Airway epithelial cell (primary cell): ENCODE results near the gene RAX. TPM values are rescaled to one million over a fixed set of nuclear protein-coding genes. Genes with fewer than 3 reads are reported as not detected.

Experiments
- total RNA-seq: library from RNA; depleted of rRNA; stranded (reverse); fragments of >200 nt; gene quantifications from 2 replicates; pipeline ENCODE4 v1.2.3, GENCODE V29; 2015

Gene RAX
- not detected in 2 replicates for total RNA-seq

DNA sequence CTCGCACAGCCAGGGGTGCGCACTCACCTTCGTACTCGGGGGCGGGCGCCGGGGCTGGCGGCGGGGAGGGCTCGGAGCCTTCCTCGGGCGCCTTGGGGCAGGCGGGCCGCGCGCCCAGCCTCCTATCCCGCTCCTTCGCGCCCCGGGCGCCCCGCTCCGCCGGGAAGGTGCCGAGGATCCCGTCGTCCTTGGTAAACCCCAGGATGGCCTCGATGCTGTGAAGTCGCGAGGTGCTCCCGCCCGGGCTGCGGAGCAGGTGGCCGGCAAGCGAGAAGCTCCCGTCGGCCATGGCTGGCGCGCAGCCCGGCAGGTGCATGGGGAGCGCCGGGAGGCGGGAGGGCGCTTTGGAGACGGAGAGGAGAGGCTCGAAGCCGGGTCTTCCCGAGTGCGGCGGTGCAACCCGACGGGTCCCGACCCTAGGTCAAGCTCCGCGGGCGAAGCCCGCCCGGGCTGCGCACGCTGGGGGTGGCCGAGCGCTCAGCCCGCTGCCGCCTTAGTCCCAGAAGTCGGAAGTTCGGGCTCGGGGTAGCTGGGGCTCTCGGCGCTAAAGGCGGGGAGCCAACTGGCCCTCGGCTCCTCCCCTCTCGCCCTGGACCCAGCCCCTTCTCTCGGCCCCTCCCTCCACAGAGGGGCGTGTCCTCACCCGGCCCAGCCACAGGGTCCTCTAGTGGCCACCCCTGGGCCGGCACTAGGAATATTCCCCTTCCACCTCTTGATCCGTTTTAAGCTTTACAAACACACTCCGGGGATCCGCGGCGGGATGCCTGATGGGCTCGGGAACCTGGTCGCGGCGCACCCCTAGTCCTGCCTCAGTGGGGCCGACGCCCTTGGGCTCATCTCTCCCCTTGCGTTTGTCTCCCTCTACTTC, at the start of gene RAX:
Gene RAX (minus strand): TSS at position 564 of the 868 bp plus-strand sequence. CDS start 248 bp downstream, at position 316.

DNA sequence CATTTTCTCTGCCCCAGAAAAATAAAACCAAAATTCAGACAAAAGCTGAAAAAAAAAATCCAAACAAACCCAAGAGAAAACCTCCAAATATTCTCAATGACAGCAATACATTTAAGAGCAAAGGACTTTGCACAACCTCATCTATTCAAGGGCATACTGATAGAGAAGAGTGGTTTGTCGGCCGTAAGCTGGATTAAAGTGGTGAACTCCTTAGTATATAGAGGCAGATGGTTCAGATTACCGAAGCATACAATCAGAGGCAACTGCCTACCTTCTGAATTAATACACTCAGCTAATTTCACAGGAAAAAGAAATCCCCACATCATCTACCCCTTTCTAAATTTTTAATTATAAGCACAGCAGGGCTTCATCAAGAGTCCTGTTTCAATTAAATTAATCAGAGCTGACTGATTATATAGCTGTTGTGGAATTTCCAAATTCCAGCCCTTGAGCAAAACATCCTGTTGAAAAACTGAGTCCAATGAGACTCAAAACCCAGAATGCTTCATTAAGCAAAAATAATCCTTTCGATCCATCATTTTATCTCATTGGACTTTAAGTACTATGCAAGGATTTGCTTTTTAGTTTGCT, 45.3 kb upstream of the RAX start, which contains the start of gene CPLX4:
Gene CPLX4 (minus strand): TSS at position 190 of the 591 bp plus-strand sequence. CDS start 187 bp downstream, at position 3.

DNA sequence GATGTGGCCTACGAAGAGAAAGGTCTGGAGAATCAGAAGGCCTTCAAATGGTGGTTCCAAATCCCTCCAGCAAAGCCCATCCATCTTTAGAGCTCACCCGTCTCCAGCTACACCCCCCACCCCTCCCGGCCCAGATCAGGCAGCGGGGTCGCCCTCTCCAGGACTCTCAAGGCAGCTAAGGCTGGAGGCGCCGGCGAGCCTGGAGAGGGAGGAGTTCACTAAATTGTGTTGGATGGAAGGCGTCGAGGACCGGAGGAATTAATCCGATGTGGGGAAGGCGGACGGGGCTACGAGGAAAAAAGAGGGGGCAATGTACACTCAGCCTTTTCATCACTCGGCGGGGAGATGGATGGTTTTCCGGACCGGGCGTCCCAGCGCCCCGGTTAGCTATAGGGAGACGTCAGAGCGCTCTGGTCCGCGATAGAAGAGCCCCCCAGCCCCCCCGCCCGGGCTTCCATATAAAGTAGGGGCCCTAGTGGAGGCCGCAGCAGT, 53.5 kb downstream of the RAX start, which contains the start of gene GRP:
Gene GRP (plus strand): TSS at position 487 of the 492 bp plus-strand sequence. CDS start 108 bp downstream, outside the sequence.

Other genes with a start within 250 kb of the RAX start
- gene SEC11C, start 133.6 kb downstream of the RAX start, total RNA-seq, result 29.5 and 42.3 TPM in 2 replicates
- gene GRP, start 53.3 kb downstream of the RAX start, total RNA-seq, result not detected in 2 replicates
- gene CPLX4, start 45.2 kb upstream of the RAX start, total RNA-seq, result not detected in 2 replicates
- 76.8 and 91.3 TPM in 2 replicates for gene LMAN1, start 85.8 kb upstream of the RAX start, total RNA-seq